Measurements from ENCODE around the gene IQSEC1.

Gene IQSEC1

GRCh38 chr3:12895391-12896062 lies 177.7 kb downstream of the IQSEC1 start:
- TF ChIP-seq CTCF (IDR thresholded peaks at IDR 0.05; ENCODE audit: extremely low read depth, missing control alignments) = no peak

GRCh38 chr3:12894629-12895028 lies 178.6 kb downstream of the IQSEC1 start:
- DNase-seq (ENCODE audit: low spot score) = no peak
- no peak for TF ChIP-seq CTCF (IDR thresholded peaks at IDR 0.05; ENCODE audit: extremely low read depth, missing control alignments)

More at GRCh38 chr3:12895391-12896062, 177.7 kb downstream of the IQSEC1 start:
- DNase-seq (ENCODE audit: low spot score) = no peak

- DNase-seq (ENCODE audit: low spot score) = no peak
- no peak for TF ChIP-seq CTCF (IDR thresholded peaks at IDR 0.05; ENCODE audit: extremely low read depth, missing control alignments)
Measured at GRCh38 chr3:12893852-12894251, 179.4 kb downstream of the IQSEC1 start.

- no peak for DNase-seq (ENCODE audit: low spot score)
- no peak for TF ChIP-seq CTCF (IDR thresholded peaks at IDR 0.05; ENCODE audit: extremely low read depth, missing control alignments)
Measured at GRCh38 chr3:12893247-12893646, 180.0 kb downstream of the IQSEC1 start.

- no peak for DNase-seq (ENCODE audit: low spot score)
- TF ChIP-seq CTCF (IDR thresholded peaks at IDR 0.05; ENCODE audit: extremely low read depth, missing control alignments) = no peak
Measured at GRCh38 chr3:12892840-12893189, 180.4 kb downstream of the IQSEC1 start.

- TF ChIP-seq CTCF (IDR thresholded peaks at IDR 0.05; ENCODE audit: extremely low read depth, missing control alignments) = peak; percentile 81
- DNase-seq (ENCODE audit: low spot score) = peak; percentile 70
Measured at GRCh38 chr3:12891985-12892839, 181.0 kb downstream of the IQSEC1 start.

GRCh38 chr3:12891391-12891984 lies 181.7 kb downstream of the IQSEC1 start:
- TF ChIP-seq CTCF (IDR thresholded peaks at IDR 0.05; ENCODE audit: extremely low read depth, missing control alignments) = no peak
- DNase-seq (ENCODE audit: low spot score) = no peak

Measured in GM20000 (cell line).